SKM-1 (cell line): ENCODE measurements around the gene RNF19B.
"Not testable (repeated sequence)": the region's sequence is repeated elsewhere in the genome, so short reads cannot be mapped to it uniquely, and the experiment has no call there.

Experiments used
- DNase-seq: peaks from one replicate; lab custom pipeline; 2025; ENCODE audit not compliant: unreplicated experiment; lab: John Stamatoyannopoulos, UW

RNF19B gene

GRCh38 chr1:32992489-32993323 lies 28.1 kb upstream of the RNF19B start:
- peak; percentile 91 for DNase-seq

- no peak for DNase-seq
These were observed 27.3 kb upstream of the RNF19B start for GRCh38 chr1:32991819-32992488.

- DNase-seq = no peak
These were observed 26.8 kb upstream of the RNF19B start for GRCh38 chr1:32991386-32991785.

- no peak for DNase-seq
These were observed 26.3 kb upstream of the RNF19B start for GRCh38 chr1:32990887-32991286.

- peak; percentile 78 for DNase-seq
These were observed 24.8 kb upstream of the RNF19B start for GRCh38 chr1:32989160-32990050.

GRCh38 chr1:32988665-32989064 lies 24.1 kb upstream of the RNF19B start:
- DNase-seq = no peak

GRCh38 chr1:32985226-32985625 lies 20.6 kb upstream of the RNF19B start:
- DNase-seq = no peak

- no peak for DNase-seq
These were observed 20.0 kb upstream of the RNF19B start for GRCh38 chr1:32984455-32985171.

- DNase-seq = no peak
These were observed 19.5 kb upstream of the RNF19B start for GRCh38 chr1:32984090-32984454.

- no peak for DNase-seq
These were observed 18.4 kb upstream of the RNF19B start for GRCh38 chr1:32983020-32983419.

- DNase-seq = peak; percentile 95
These were observed 16.6 kb upstream of the RNF19B start for GRCh38 chr1:32981003-32981901.

GRCh38 chr1:32980080-32980479 lies 15.5 kb upstream of the RNF19B start:
- no peak for DNase-seq

- no peak for DNase-seq
These were observed 14.2 kb upstream of the RNF19B start for GRCh38 chr1:32978854-32979253.

- no peak for DNase-seq
These were observed 13.0 kb upstream of the RNF19B start for GRCh38 chr1:32977546-32978087.

GRCh38 chr1:32975055-32975454 lies 10.4 kb upstream of the RNF19B start:
- not testable (repeated sequence) for DNase-seq

- DNase-seq = not testable (repeated sequence)
These were observed 8.8 kb upstream of the RNF19B start for GRCh38 chr1:32973458-32973857.

- no peak for DNase-seq
These were observed 8.3 kb upstream of the RNF19B start for GRCh38 chr1:32972814-32973428.

- no peak for DNase-seq
These were observed 7.0 kb upstream of the RNF19B start for GRCh38 chr1:32971576-32971975.

GRCh38 chr1:32971156-32971555 lies 6.5 kb upstream of the RNF19B start:
- no peak for DNase-seq
